ENCODE measurements around the gene FBXO42. TPM values are rescaled to one million over a fixed set of nuclear protein-coding genes. Genes with fewer than 3 reads are reported as not detected.

Gene FBXO42
- total and polyA plus RNA-seq, 4 donors: 5.9 to 9.4 (median 6.5) TPM

- Histone ChIP-seq H3K9me3 (ENCODE audit: control insufficient read depth in 4 of 4, low read length in 3 of 4) (no peaks in the 10 kb centered on the region), H3K27me3 (ENCODE audit: control insufficient read depth in 4 of 4, insufficient read depth in 4 of 4, low read length in 3 of 4) (no peaks in the 10 kb centered on the region), H3K4me1 (ENCODE audit: control insufficient read depth in 4 of 4, insufficient read depth in 4 of 4, low read length in 3 of 4) (peaks cover 1 to 9% (median 7%) of the 10 kb centered on the region in 4 donors), H3K27ac (ENCODE audit: low read depth in 1 of 2, low read length in 2 of 2) (no peak overlapping the region), H3K36me3 (ENCODE audit: control insufficient read depth in 4 of 4, insufficient read depth in 3 of 4, low read depth in 1 of 4, low read length in 3 of 4) (peaks cover 0 to 6% (median 2%) of the 10 kb centered on the region in 4 donors), H3K9ac (ENCODE audit: low read depth in 1 of 2, low read length in 2 of 2) (no peak overlapping the region), H3K4me3 (ENCODE audit: low read depth in 1 of 3, low read length in 3 of 3) (no peak overlapping the region)
- TF ChIP-seq YY1 (IDR thresholded peaks at IDR 0.05): no peak
- no peak for TF ChIP-seq FOXA1 (IDR thresholded peaks at IDR 0.05)
- TF ChIP-seq CTCF (IDR thresholded peaks at IDR 0.05; ENCODE audit: low read depth, low read length, missing input control): no peak
- no peak for TF ChIP-seq HNF4A (conservative IDR thresholded peaks at IDR 0.05)
- no peak for TF ChIP-seq ZBTB33 (IDR thresholded peaks at IDR 0.05)
- no peak for TF ChIP-seq NR2F2 (IDR thresholded peaks at IDR 0.05)
- TF ChIP-seq MAX (IDR thresholded peaks at IDR 0.05): no peak
- TF ChIP-seq EGR1 (IDR thresholded peaks at IDR 0.05; ENCODE audit: low read depth in 2 of 2): no peak
- TF ChIP-seq JUND (IDR thresholded peaks at IDR 0.05): no peak
- no peak for TF ChIP-seq RAD21 (IDR thresholded peaks at IDR 0.05)
- WGBS: 91% methylated on average over 4 of the region's 4 CpGs
- DNase-seq (ENCODE audit: low spot score): no peak
Measured at GRCh38 chr1:16296643-16297042, 55.6 kb downstream of the FBXO42 start.

GRCh38 chr1:16294219-16295212 is 57.8 kb downstream of the FBXO42 start:
- no peaks in the 10 kb centered on the region for H3K27me3 ChIP-seq (ENCODE audit: control insufficient read depth in 4 of 4, insufficient read depth in 4 of 4, low read length in 3 of 4)
- no peak overlapping the region for H3K27ac ChIP-seq (ENCODE audit: low read depth in 1 of 2, low read length in 2 of 2)
- H3K4me1 ChIP-seq (ENCODE audit: control insufficient read depth in 4 of 4, insufficient read depth in 4 of 4, low read length in 3 of 4): peaks cover 1 to 9% (median 7%) of the 10 kb centered on the region in 4 donors
- no peaks in the 10 kb centered on the region for H3K9me3 ChIP-seq (ENCODE audit: control insufficient read depth in 4 of 4, low read length in 3 of 4)
- DNase-seq (ENCODE audit: low spot score): no peak
- H3K9ac ChIP-seq (ENCODE audit: low read depth in 1 of 2, low read length in 2 of 2): no peak overlapping the region
- 74% methylated on average over 3 of the region's 3 CpGs for WGBS
- H3K36me3 ChIP-seq (ENCODE audit: control insufficient read depth in 4 of 4, insufficient read depth in 3 of 4, low read depth in 1 of 4, low read length in 3 of 4): peaks cover 2 to 5% (median 3%) of the 10 kb centered on the region in 4 donors
- no peak for TF ChIP-seq RAD21 (IDR thresholded peaks at IDR 0.05)
- no peak for TF ChIP-seq NR2F2 (IDR thresholded peaks at IDR 0.05)
- TF ChIP-seq MAX (IDR thresholded peaks at IDR 0.05): no peak
- TF ChIP-seq TAF1 (conservative IDR thresholded peaks at IDR 0.05): no peak
- TF ChIP-seq CTCF (IDR thresholded peaks at IDR 0.05; ENCODE audit: low read depth, low read length, missing input control): no peak
- TF ChIP-seq ZBTB33 (IDR thresholded peaks at IDR 0.05): no peak
- TF ChIP-seq FOXA2 (IDR thresholded peaks at IDR 0.05): no peak
- TF ChIP-seq RXRA (IDR thresholded peaks at IDR 0.05): peak; percentile 22 to 62
- TF ChIP-seq YY1 (IDR thresholded peaks at IDR 0.05): no peak
- no peak for TF ChIP-seq GABPA (IDR thresholded peaks at IDR 0.05 in 1 of 2, conservative IDR thresholded peaks at IDR 0.05 in 1 of 2)
- no peak for TF ChIP-seq SP1 (IDR thresholded peaks at IDR 0.05)
- peak; percentile 53 for TF ChIP-seq HNF4G (IDR thresholded peaks at IDR 0.05)
- TF ChIP-seq FOXA1 (IDR thresholded peaks at IDR 0.05): no peak
- peak; percentile 70 to 83 for TF ChIP-seq HNF4A (conservative IDR thresholded peaks at IDR 0.05)
- TF ChIP-seq EGR1 (IDR thresholded peaks at IDR 0.05; ENCODE audit: low read depth in 2 of 2): no peak
- no peak overlapping the region for H3K4me3 ChIP-seq (ENCODE audit: low read depth in 1 of 3, low read length in 3 of 3)
